22Rv1 (cell line): Measurements from ENCODE around the gene PLIN1.

ENCODE experiments used
- H3K27ac ChIP-seq: fragments of 450-650 bp; 2 replicates; pipeline ENCODE4 v1.5.1; 2017
- CTCF ChIP-seq: fragments of 450-650 bp; IDR thresholded peaks from 2 replicates; pipeline ENCODE4 v1.5.1; 2017; ENCODE audit warnings: mild to moderate bottlenecking
- ZFX ChIP-seq: fragments of 450-650 bp; IDR thresholded peaks from 2 replicates; pipeline ENCODE4 v1.6.1; 2017; ENCODE audit warnings: antibody characterized with exemption, borderline replicate concordance

PLIN1 gene

GRCh38 chr15:89666858-89667705 lies 12.1 kb downstream of the PLIN1 start:
- no peak for TF ChIP-seq CTCF
- no peak for TF ChIP-seq ZFX

GRCh38 chr15:89666184-89666857 lies 12.8 kb downstream of the PLIN1 start:
- TF ChIP-seq ZFX (no peak), CTCF (no peak)
- no peak overlapping the region for H3K27ac ChIP-seq

More at GRCh38 chr15:89666858-89667705, 12.1 kb downstream of the PLIN1 start:
- H3K27ac ChIP-seq = no peak overlapping the region

GRCh38 chr15:89665449-89666181 lies 13.6 kb downstream of the PLIN1 start:
- no peak overlapping the region for H3K27ac ChIP-seq
- TF ChIP-seq ZFX (no peak), CTCF (no peak)

- H3K27ac ChIP-seq = no peak overlapping the region
- no peak for TF ChIP-seq CTCF
- TF ChIP-seq ZFX = no peak
These were observed 14.5 kb downstream of the PLIN1 start for GRCh38 chr15:89664441-89665350.

DNA sequence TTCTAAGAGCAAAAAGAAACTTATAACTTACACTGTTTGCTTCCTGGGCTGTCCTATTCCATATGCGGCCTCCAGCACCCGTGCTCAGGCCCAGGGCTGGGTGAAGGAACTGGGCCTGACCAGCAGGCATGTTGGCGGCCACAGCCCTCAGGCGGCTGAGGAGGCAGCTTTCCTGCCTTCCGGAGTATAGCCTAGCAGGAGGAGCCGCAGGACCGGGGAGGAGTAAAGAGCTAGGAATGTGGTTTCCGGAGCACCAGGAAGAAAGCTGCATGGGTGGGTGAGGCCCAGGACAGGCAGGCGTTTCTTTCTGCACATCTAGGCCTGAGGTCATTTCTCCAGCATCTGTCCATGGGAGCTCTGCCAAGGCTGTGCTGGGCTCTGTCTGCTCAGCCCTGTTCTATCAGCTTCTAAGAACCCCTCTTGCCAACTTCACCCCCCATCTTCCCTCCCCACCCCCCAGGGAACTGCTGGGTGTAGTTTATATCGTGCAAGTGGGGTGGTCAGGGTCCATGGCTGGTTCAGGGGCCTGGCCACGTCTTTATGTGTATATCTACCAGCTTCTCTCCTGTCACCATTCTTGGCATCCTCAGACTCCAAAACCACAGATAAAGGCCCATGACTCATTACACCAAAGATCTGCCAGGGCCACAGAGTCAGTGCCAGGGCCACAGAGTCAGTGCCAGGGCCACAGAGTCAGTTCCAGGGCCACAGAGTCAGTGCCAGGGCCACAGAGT lies 16.1 kb downstream of the PLIN1 start:
- TF ChIP-seq CTCF (no peak), ZFX (no peak)
- no peak overlapping the region for H3K27ac ChIP-seq

- TF ChIP-seq ZFX (no peak), CTCF (no peak)
- no peak overlapping the region for H3K27ac ChIP-seq
These were observed 18.6 kb downstream of the PLIN1 start for GRCh38 chr15:89660556-89660955.
